GM18907 (cell line): ENCODE measurements around the gene SSTR4.

Experiments used
- ATAC-seq: cut with Tn5 transposase; IDR thresholded peaks from one replicate; pipeline ENCODE4 v1.9.1; 2021; ENCODE audit warnings: mild to moderate bottlenecking, moderate library complexity; ENCODE audit not compliant: unreplicated experiment

Gene SSTR4

DNA sequence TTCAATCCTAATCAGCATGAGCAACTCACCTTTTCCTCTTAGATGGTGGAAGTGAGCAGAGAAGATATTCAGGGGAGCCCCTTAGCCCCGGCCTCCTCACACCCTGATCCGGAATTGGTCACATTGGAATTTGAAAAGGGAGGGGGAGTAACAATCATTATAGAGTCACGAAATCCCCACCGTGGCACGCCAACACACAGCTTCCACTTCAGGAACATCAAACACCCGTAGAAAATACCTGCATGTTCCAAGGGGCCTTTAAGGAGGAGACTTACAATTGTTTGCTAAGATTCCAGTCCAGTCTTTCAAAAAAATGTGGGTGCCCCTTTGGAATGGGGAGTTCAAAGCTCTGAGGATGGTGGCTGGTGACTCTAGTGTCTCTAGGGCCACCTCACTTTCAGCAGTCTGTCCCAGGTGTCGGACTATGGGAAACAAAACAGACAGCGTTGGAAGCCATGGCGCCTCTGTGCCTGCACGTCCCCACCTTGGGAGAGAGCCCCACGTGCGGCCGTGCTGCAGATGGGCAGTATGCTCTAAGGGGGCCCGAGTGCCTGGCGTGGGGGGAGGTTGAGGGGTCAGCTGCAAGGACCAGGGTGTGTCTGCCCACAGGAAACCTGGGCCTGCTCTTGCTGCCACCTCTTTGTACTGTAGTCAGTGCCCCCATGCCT is 48.6 kb downstream of the SSTR4 start:
- no peak for ATAC-seq

DNA sequence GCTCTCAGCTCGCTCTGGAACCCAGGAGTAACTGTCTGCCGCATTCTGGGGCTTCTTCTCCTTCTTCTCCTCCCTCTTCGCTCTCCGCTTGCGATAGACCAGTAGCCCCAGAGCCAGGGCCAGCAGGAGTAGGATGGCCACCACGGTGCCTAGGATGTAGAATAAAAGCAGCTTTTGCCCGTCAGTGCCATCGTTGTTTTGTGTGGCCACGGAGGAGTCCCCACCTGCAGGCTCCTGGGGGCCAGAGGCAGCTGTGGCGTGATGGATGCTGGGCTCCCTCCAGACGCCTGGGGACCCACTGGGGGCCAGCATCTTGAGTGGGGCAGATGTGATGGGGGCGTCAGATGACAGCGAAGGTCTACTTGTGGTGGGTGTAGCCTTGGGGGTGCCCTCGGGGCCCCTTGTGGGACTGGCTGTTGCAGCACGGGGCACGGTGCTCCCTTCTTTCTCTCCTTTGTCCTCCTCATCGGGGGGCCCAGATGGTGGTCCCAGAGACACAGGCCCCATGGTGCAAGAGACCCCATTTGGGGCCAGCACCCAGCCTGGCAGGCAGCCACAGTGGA is 49.3 kb downstream of the SSTR4 start:
- no peak for ATAC-seq

DNA sequence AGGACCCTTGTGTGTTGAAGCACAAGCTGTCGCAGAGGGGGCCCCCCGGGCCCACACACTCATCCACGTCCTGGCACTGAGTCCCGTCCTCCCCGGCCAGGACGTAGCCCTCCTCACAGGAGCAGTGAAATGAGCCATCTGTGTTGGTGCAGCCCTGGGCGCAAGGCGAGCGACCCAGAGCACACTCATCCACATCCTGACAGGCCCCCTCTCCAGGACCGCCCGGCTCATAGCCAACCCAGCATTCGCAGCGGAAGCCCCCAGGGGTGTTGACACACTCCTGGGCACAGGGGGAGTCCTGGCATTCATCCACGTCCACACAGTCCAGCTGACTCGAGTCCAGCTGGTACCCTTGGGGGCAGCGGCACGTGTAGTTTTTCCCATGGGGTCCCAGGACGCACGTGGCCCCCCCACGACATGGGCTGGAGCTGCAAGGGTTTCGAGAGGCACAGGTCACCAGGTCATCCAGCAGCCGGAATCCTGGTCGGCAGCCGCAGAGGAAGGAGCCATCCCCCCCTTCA is 49.8 kb downstream of the SSTR4 start:
- no peak for ATAC-seq

DNA sequence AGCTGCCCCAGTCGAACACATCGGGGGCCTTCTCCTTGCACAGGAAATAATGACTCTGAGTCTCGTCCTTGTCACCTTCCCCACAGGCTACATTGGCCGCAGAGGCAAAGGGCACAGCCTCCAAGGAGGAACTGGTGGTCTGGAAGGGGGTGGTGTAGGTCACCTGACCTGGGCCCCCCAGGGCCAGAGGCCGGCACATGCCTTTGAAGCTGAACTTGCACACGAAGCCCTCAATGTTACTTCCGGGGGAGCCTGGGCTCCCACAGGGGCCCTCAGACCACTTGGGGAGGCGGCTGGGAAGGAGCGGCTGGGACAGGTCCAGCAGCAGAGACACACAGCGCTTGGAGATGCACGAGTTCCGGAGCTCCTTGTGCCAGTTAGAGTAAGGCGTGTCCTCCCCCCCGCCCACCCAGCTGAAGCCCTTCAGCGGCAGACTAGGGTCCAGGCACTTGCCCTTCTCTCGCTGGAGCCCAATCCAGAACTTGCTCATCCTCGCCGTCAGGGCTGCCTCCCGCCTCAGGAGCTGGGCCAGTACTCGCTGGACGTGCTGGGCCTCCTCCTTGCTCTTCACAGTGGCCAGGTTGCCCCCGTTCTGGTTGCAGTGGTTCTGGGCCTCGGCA is 50.4 kb downstream of the SSTR4 start:
- ATAC-seq = no peak

DNA sequence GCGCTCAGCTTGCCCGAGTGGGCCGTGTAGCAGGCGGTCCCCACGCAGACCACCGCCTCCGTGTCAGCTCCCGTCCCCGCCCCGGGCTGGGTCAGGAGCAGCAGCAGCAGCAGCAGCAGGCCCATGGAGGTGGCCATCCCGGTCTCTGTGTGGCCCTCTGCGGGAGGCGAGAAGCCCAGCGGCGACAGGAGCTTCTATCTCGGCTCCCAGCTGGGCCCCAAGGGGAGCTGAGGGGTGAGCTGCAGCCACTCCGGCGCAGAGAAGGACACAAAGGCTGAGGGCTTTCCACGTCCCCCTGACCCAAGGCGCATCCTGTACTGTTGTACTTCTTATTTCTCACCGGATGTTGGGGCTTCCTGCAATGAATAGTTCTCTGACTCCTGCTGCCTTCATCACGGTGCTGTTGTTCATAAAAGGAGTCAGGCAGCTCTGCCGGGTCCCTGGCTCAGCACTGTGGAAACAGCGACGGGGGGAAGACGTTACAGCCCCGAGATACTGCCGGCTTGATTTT is 51.0 kb downstream of the SSTR4 start, which contains the start of gene CD93:
TSS of gene CD93 (minus strand) at position 269 of the 511 bp plus-strand sequence. CDS start at position 137, 132 bp downstream.
- ATAC-seq = peak; percentile 61

DNA sequence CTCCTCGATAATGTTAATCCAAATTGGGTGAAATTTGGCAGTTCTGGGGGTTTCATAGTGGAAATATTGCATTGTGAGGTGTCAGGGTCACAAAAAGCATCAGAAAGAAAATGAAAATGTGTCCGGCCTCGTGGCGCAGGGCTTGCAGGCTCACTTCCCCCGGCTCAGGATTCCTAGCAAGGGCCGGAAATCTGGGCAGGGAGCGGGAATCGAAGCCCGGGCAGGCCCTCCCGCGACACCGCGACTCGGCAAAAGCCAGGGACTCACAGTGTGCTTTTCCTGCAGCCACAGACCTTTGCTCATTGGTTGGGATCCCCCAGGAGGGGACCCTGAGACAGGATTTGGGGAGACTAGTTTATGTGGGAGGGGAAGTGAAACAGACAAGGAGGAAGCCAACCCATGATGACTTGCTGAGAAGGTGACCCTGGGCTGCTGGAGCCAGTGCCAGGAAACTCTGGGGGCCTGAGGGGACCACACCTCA is 51.9 kb downstream of the SSTR4 start:
- no peak for ATAC-seq

DNA sequence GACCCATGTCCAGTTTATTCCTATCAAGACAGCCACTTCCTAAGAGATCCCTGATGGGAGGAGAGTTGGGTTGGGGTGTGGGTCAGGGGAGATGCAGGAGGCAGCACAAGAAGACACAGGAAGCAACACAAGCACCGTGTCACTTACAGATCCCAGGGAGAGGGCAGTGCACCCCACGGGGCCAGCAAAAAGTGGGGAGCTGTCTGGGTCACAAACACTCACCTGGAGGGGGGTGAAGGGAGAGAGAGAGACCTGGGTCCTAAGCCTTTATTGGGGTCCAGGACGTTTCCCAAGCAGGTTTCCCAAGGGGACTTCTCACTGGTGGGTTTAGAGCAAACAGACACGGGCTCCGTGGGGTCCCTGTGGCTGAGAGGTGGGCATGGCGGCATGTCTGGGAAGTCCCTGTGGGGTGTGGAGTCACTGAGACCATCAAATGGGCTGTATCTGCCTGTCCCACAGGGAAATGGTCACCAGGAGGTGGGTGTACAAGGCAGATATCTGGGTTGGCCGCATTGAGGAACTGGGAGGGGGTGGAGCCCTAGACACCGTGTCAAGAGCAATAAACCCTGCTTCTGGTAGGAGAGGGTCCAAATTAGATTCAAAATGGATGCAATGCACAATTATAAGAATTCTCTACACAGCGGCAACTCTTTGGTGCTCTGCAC is 52.6 kb downstream of the SSTR4 start:
- no peak for ATAC-seq
